Measurements from ENCODE around the gene MPG.

MPG gene

DNA sequence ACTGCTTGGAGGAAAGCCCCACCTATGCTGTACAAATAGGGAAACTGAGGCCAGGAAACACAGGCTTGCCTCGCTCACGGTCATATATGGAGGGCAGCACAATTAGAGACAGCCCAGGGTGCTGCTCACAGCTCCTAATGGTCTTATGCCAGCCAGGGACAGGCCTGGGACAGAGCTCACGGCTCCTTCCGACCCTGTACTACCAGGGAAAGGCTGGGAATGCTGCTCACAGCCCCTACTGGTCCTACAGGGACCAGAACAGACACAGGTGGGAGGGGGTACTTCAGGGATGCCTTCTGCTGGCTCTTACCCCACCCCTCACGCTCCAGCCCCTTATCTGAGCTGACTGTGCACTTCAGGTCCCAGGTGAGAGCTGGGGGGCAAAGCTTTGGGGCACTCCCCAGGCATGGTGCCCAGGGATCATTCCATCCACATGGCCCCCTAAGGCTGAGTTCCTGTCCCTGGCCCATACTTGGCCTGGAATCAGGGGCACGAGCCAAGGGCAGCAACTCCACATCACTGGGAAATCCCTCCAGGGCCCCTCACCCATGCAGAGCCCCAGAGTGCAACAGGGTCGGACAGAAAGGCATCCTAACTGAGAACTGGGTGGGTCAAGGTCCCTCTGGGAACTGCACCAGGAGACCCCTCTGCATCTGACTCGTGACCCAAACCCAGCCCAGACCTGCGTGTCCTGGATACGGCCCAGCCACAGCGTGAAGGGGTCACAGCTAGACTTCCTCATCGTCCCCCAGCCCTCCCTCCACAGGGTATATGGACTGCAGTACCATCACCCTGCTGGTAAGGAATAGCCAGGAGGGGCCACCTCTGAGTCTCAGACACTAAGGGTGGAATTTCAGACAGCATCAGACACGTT, 11.5 kb upstream of the MPG start:
- no peak for DNase-seq

DNA sequence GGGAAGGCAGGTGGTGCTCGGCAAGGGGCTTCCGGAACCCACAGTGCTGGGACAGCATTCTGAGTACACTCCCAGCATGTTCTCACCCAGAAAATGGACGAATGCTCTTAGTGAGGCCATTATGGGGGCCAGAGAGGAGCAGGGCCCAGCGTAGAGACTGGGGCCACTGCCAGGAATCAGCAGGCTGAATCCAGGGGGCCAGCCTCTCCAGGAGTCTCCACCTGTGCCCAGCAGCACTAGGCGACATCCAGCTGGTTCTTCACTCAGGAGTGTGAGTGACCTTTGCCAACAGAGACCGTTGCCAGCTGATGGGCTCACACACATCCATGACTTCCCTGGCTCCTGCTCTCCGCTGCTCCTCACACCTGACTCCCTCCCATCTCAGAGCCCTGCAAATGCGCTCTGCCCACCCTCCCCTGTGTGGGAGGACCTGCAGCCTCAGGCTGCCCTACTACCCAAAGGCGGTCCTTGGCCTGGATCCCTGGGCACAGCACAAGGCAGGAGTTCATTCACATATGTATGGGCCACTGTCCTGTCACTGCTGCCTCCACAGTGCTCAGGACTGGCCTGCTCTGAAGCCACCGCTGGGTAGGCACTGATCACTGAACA, 10.7 kb upstream of the MPG start:
- no peak for DNase-seq

DNA sequence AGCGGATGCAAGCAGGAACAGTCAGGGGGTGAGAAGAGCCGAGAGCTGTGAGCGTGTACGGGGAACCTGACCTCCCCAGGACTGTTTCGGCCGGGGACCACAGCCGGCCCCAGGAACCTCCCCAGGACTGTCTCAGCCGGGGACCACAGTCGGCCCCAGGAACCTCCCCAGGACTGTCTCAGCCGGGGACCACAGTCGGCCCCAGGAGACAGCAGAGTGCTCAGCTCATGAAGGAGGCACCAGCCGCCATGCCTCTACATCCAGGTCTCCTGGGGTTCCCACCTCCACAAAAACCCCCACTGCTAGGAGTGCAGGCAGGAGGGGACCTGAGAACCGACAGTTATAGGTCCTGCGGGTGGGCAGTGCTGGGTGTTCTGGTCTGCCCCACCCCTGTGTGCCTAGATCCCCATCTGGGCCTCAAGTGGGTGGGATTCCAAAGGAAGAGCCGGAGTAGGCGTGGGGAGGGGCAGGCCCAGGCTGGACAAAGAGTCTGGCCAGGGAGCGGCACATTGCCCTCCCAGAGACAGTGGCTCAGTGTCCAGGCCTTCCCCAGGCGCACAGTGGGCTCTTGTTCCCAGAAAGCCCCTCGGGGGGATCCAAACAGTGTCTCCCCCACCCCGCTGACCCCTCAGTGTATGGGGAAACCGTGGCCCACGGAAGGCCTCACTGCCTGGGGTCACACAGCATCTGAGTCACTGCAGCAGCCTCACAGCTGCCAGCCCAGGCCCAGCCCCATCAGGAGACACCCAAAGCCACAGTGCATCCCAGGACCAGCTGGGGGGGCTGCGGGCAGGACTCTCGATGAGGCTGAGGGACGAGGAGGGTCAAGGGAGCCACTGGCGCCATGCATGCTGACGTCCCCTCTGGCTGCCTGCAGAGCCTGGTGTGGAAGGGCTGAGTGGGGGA, 9.9 kb upstream of the MPG start:
- DNase-seq: no peak

DNA sequence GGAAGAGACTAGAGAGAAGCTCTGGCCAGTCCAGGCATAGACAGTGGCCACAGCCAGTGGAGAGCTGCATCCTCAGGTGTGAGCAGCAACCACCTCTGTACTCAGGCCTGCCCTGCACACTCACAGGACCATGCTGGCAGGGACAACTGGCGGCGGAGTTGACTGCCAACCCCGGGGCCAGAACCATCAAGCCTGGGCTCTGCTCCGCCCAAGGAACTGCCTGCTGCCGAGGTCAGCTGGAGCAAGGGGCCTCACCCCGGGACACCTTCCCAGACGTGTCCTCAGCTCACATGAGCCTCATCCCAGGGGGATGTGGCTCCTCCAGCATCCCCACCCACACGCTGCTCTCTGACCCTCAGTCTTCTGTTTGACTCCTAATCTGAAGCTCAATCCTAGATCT, 8.8 kb upstream of the MPG start:
- no peak for DNase-seq

DNA sequence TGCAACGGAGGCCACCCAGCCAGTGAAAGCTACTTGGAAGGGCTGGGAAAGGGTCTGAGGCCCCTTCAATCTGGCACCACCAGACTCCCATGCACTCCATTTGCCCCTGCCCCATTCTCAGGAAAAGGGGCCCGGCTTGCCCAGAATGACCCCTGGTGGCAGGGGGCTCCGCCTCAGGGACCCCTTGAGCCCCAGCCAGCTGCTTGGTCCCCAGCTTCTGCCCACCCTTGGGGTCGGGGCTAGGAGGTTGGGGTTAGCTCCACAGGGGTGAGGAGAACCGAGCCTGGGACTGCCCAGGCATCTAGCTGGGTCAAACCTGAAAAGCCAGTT, 6.8 kb upstream of the MPG start:
- no peak for DNase-seq

DNA sequence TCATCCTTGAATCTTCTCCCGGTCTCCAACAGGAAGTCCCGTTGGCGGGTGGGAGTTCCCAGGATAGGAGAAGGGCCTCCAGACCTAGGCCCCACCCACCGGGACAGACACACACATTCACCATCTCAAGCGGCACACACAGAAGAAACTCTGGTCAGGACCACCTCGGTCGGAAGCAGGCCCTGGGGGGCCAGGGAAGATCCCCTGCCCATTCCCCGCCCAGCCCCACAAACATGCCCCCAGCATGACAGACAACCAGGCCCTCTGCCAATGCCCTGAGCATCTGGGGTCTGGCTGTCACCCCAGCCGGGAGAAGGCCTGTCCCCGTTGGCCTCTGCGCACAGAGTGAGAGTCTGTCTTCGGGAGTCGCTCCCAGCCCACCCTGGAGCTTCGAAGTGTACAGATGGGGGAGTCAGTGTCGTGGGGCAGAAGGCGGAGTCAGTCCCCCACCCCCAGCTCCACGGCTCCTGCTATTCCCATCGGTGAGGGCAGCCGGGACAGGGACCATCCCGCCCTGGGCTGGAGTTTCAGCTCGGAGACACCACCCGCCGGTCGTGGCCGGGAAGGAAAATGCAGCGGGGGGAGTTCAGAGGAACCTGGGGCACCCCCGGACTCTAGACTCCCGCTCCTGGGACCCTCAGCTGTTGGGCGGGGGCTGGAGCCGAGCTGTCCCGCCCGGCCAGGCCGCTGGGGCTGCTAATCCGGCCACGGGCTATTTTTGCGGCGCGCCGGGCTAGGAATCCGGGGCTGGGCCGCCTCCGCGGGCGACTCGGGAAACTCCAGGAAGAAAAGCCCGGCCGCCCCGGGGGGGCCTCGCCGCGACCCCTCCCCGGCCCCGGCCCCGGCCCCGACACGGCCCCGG, 6.3 kb upstream of the MPG start:
- DNase-seq: no peak

DNA sequence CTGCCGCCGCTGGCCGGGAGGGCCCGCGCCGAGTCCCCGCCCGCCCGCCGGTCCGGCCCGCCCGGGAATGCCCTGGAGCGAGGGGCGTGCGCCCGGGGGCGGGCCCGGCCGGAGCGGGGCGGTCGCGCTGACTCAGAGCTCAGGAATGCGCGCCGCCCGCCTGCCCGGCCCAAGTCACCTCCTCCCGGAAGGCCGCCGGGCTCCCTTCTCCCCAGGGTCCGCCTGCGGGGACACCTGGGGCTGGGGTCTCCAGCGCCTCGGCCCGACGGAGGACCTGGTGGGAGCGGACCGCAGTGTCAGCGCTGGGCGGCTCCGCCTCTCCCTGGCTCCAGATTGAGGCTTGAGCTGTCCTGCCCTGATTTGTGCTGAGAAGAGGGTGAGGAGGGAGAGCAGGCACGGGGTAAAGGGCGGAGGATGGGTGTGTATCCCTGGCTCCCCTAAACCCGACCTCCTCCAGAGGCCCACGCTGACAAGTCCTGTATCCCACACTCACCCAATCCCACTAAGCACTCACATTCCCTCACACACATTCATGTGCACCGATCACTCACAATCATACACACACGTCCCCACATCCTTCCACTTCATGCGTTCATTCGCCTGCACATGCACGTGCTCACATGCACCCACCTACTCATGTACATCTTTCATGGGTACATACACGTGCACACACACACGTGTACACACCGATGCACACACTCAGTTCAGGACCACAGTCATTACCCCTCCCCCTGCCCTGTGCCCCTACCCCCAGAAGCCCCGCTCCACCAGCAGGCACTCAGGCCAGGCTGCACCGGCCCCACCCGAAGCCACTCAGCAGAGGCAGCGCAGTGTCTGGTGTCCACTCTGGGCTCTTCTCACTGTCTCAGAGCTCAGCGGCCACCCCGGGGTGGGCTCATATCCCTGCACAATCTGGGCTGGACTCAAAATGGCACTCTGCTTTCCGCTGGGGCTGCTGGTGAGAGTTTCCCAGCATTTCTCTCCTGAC, 5.2 kb upstream of the MPG start, which contains the start of gene RHBDF1:
RHBDF1 (minus strand) TSS at position 71 of the 988 bp plus-strand sequence. CDS start 7,616 bp downstream, outside the sequence.
- DNase-seq: no peak

DNA sequence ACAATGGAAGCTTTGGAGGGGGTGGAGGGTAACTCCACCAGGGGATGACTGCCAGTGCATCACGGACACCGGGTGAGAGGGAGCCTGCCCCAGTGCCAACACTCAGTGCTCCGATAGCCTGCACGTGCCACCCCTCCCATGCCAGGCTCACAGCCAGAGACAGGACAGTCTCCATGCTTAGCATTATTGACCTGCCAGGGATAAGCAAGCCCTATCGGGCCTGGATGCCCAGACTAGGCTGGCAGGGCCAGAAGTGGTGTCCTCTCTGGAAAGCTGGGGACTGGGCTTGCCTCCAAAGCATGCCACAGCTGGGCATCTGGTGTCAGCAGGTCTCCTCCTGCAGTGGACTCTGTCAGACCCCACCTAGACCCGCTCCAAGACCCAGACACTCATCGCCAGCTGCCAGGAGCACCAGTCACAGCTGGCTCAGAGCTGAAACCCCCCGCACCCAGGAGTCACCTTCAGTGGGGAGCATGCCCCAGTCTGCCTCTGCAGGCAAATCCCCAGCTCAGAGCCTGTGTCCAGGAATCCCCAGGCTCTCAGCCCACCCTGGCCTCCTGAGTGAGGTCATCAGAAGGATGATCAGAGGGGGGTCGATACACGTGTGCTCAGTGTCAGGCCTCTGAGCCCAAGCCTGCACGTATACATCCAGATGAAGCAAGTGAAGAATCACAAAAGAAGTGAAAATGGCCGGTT, 3.8 kb upstream of the MPG start:
- DNase-seq: no peak

DNA sequence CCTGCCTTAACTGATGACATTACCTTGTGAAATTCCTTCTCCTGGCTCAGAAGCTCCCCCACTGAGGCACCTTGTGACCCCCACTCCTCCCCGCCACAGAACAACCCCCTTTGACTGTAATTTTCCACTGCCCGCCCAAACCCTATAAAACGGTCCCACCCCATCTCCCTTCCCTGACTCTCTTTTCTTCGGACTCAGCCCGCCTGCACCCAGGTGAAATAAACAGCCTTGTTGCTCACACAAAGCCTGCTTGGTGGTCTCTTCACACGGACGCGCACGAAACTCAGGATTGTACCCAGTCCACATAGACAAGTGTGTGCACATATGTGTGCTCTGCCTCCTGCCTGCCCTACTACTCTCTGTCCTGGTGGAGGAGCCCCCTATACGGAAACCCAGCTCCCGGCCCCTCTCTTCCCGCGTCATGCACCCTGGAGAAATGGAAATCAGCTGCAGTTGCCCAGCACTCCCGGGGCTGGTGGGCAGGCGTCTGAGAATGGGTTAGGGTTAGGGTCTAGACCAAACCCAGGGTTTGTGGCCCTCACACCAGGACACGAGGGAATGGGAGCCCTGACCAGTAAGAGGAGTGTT, 3.2 kb upstream of the MPG start:
- DNase-seq: no peak

DNA sequence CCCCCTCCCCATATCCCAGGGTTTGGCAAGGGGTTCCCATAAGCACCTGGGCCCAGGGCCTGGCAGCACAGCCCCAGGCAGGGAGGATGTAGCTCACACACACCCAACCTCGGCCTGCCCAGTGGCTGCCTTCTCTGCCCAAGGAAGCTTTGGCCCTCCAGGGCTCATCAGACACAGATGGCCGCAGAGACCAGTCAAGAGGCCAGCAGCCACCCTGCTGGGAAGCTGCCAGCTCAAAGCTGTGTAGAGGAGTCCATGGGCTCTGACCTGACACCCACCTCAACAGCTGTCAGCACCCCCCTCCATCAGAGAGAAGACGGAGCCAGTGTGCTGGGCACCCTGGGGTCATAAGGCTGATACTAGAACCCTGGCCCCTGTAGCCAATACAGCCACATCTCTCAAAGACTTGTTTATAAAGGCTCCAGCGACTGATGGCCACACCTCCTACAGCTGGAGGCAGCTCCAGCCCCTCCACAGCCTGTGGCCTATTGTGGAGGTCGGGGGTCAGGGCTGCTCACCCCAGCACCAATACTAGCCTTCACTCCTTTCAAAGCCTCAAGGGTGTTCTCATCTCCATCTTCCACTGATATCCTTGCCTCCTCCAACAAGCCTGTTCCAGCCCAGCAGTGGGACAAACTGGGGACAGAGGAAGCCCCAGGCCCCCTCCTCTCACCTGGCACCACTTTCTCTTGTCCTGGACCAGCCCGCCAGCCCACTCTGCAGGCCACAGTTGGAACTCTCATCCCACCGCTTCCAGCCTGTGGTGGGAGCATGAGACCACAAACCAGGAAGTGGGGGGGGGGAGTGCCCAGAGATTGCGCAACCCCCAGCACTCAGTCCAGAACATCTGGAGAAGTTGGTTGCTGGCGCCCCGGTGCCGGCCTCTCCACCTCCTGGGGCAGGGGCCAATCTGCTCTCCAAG, 2.2 kb upstream of the MPG start:
- DNase-seq: no peak

DNA sequence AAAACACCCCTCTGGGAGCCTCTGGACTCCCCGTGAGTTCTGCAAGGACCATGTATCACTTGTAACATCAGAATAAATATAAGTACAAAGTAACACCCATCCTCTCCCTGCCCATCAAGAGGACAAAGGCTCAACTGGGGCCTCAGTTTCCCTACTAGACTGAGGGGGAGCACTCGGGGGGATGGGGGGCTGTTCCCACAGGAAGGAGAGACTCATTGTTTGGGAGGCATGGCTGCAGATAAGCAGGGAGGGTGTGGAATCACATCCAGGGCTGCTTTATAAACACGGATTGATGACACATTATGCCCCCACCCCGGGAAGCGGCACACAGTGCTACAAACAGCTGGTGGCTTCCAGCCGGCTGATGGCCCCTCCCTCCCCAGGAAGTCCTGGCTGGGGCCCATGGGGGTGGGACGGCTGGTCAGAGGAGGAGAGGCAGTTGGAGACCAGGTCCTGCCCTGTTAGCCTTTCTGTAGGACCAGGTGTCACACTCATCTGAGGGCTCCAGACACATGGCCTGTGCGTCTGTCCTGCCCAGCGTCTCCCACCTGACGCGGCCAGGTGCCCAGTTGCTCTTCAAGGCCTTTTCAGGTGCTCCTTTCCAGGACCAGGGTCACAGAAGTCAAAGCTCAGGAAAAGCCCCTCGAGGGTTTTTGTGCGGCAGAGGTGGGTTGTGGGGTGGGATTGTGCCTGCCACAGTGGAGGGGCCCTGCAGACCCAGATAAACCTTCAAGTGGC, 1.3 kb upstream of the MPG start:
- no peak for DNase-seq

DNA sequence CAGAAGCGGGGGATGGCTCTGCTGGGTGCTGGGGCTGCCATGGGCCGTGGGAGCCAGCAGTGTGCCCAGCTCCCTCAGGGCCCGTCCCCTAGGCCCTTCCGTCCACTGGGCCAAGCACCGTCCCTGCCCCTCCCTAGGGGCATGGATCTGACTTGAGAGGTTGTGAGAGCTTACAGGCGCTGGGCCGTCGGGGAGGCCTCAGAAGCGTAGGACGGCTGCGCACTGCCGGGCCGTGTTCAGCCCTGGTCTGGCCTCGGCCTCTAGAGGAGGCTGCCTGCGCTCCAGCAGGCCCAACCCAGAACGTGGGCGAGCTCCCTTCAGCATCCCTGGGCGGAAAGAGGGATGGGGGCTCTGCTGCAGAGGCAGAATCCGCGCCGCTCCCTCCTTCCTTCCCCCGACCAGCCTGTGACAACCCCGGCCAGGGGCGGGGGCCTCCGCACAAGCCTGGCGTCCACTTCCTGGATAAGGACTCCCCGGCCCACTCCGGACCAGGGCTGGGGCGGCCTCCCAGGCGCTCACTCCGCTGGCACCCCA, 685 bp upstream of the MPG start:
- no peak for DNase-seq

DNA sequence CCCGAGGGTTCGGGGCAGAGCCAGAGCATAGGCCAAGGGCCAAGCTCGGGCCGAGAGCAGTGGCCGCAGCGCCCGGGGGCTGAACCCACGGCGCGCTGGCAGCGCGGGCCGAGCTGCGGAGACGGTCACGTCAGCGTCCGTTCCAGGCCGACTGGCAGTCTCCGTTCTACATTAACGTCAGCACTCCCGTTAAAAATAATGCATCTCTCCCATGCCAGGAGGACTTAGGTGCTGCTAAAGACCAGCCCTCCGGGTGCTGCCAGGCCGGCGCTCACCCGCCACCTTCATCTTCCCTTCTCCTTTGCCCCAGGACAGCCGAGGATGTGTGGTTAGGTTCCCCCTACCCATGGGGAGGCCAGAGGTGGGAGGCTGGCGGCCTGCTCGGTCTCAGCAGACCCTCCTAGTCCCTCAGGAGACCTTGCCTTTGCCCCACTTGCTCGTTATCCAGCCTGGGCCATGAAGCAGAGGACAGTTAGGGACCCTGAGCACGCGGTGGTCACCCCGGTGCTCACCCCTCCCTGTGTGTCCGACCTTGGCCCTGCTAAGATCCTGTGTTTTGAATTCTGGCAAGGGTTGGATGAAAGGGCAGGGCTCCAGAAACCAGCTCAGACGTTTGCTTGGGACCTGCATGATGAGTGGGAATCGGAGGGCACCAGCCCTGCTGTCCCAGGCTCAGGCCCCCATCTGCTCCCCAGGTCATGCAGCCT, 572 bp downstream of the MPG start:
- no peak for DNase-seq

DNA sequence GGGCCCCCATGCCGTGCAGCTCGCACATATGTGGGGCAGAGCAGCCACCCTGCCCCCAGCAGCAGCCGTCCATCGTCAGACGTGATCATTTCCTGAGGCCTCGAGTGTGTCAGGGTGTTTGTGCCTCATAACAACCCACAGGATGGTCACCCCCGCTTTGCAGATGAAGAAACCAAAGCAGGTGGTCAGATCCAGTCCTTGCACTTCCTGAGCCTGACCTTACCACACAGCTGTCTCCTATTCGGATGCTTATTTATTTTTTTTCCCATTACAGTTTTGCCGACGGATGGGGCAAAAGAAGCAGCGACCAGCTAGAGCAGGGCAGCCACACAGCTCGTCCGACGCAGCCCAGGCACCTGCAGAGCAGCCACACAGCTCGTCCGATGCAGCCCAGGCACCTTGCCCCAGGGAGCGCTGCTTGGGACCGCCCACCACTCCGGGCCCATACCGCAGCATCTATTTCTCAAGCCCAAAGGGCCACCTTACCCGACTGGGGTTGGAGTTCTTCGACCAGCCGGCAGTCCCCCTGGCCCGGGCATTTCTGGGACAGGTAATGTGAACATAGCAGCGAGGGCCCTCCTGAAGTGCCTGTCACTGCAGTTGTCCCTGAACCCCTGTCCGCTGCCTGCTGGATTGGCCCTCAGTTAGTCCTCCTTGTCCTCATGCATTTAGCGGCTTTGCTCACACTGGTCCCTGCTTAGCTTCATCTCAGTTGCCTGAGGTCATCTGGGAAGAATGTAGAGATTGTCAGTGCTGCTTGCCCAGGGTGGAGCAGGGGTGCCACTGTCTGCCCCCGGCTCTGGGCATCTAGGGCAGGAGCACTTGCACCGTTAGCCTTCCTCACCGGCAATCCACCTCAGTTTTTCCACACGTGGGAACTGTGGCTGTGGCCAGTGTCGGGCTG, 1.4 kb downstream of the MPG start:
- no peak for DNase-seq

DNA sequence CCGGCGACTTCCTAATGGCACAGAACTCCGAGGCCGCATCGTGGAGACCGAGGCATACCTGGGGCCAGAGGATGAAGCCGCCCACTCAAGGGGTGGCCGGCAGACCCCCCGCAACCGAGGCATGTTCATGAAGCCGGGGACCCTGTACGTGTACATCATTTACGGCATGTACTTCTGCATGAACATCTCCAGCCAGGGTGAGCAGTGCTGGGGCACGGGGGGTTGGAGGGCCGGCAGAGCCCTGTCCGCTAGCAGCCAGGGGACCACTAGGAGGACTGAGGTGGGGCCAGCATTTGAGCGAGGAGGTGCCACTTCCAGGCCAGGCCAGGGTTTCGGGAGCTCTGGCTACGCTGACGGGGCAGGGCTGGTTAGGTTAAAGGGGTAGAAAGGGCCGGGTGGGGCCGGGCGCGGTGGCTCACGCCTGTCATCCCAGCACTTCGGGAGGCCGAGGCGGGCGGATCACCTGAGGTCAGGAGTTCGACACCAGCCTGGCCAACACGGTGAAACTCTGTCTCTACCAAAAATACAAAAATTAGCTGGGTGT, 5.1 kb downstream of the MPG start:
- DNase-seq: no peak
